Measurements from ENCODE around the gene SNRPB. TPM values are rescaled to one million over a fixed set of nuclear protein-coding genes. Genes with fewer than 3 reads are reported as not detected.

Gene SNRPB
- total RNA-seq, 1 experiment from 2014 or later, result 462 TPM

GRCh38 chr20:2462484-2462883, 8.1 kb downstream of the SNRPB start:
- WGBS (ENCODE audit: extremely low coverage, insufficient read length, low lambda C conversion rate), result no CpG with 5 or more reads among the region's 3 CpGs
- Mint-ChIP-seq H3K4me1 (peaks cover 0 to 2% of the 10 kb centered on the region in 2 experiments; a peak in 3 of 4 replicates), H3K4me3 (no peak overlapping the region), H3K36me3 (ENCODE audit: insufficient read depth in 1 of 3, low read depth in 3 of 3) (peaks cover 71 to 89% (median 84%) of the 10 kb centered on the region in 3 experiments), H3K27me3 (ENCODE audit: low read depth) (peaks cover 1% of the 10 kb centered on the region; the same call in 1 of the 2 replicates), H3K27ac (no peak overlapping the region), H3K9me3 (no peaks in the 10 kb centered on the region)
- Histone ChIP-seq H2BK15ac (ENCODE audit: low read depth, low read length) (no peak overlapping the region), H3K79me2 (ENCODE audit: insufficient read depth, low read length) (peaks cover 9% of the 10 kb centered on the region), H3K27me3 (ENCODE audit: insufficient read depth, low read length) (no peaks in the 10 kb centered on the region), H3K14ac (ENCODE audit: insufficient read depth, low read length) (no peak overlapping the region), H3K23ac (ENCODE audit: insufficient read length, low read depth, low read length) (no peak overlapping the region), H4K91ac (ENCODE audit: insufficient read length, low read depth, low read length) (no peak overlapping the region), H4K20me1 (ENCODE audit: control insufficient read depth, insufficient read depth, insufficient read length) (no peaks in the 10 kb centered on the region), H2BK120ac (ENCODE audit: low read depth, low read length, poor library complexity, severe bottlenecking) (no peak overlapping the region), H3K4ac (ENCODE audit: low read depth, low read length) (no peak overlapping the region), H3K79me1 (ENCODE audit: insufficient read depth, low read depth, low read length, poor library complexity, severe bottlenecking) (peaks cover 10% of the 10 kb centered on the region), H3T11ph (ENCODE audit: low read length) (no peak overlapping the region), H2BK20ac (ENCODE audit: low read depth, low read length, poor library complexity, severe bottlenecking) (no peak overlapping the region), H3K9me3 (ENCODE audit: control insufficient read depth, low read depth, low read length) (no peaks in the 10 kb centered on the region), H4K8ac (replicated peaks; ENCODE audit: insufficient read length, low read depth, low read length) (no peak overlapping the region), H3K27ac (ENCODE audit: insufficient read length, low read depth, low read length) (no peak overlapping the region), H3K56ac (ENCODE audit: insufficient read length, low read depth, low read length) (no peak overlapping the region), H3K4me2 (ENCODE audit: insufficient read depth, insufficient read length, low read length) (no peak overlapping the region), H2BK12ac (ENCODE audit: insufficient read length, low read depth, low read length) (no peak overlapping the region), H3K4me1 (ENCODE audit: insufficient read depth, low read length) (no peaks in the 10 kb centered on the region), H4K5ac (ENCODE audit: insufficient read length, low read depth, low read length) (no peak overlapping the region), H3K9ac (ENCODE audit: extremely low read depth, insufficient read length, low read length) (no peak overlapping the region), H2BK5ac (ENCODE audit: insufficient read length, low read length) (no peak overlapping the region), H3K18ac (ENCODE audit: insufficient read length, low read depth, low read length) (no peak overlapping the region), H2AFZ (ENCODE audit: low read length) (no peak overlapping the region), H2AK5ac (ENCODE audit: insufficient read length, low read length) (no peak overlapping the region), H3K23me2 (ENCODE audit: insufficient read length, low read depth, low read length, poor library complexity, severe bottlenecking) (no peaks in the 10 kb centered on the region)
- TF ChIP-seq, protein P1, sequence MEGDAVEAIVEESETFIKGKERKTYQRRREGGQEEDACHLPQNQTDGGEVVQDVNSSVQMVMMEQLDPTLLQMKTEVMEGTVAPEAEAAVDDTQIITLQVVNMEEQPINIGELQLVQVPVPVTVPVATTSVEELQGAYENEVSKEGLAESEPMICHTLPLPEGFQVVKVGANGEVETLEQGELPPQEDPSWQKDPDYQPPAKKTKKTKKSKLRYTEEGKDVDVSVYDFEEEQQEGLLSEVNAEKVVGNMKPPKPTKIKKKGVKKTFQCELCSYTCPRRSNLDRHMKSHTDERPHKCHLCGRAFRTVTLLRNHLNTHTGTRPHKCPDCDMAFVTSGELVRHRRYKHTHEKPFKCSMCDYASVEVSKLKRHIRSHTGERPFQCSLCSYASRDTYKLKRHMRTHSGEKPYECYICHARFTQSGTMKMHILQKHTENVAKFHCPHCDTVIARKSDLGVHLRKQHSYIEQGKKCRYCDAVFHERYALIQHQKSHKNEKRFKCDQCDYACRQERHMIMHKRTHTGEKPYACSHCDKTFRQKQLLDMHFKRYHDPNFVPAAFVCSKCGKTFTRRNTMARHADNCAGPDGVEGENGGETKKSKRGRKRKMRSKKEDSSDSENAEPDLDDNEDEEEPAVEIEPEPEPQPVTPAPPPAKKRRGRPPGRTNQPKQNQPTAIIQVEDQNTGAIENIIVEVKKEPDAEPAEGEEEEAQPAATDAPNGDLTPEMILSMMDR (conservative IDR thresholded peaks at IDR 0.05), result no peak
- no peak for DNase-seq
